Measurements from ENCODE around the gene SLC40A1. TPM values are rescaled to one million over a fixed set of nuclear protein-coding genes. Genes with fewer than 3 reads are reported as not detected.
A peak's percentile ranks its signal among the peaks of the same experiment; 100 is the strongest.
"Not testable (repeated sequence)": the region's sequence is repeated elsewhere in the genome, so short reads cannot be mapped to it uniquely, and the experiment has no call there.

SLC40A1 gene, protein sequence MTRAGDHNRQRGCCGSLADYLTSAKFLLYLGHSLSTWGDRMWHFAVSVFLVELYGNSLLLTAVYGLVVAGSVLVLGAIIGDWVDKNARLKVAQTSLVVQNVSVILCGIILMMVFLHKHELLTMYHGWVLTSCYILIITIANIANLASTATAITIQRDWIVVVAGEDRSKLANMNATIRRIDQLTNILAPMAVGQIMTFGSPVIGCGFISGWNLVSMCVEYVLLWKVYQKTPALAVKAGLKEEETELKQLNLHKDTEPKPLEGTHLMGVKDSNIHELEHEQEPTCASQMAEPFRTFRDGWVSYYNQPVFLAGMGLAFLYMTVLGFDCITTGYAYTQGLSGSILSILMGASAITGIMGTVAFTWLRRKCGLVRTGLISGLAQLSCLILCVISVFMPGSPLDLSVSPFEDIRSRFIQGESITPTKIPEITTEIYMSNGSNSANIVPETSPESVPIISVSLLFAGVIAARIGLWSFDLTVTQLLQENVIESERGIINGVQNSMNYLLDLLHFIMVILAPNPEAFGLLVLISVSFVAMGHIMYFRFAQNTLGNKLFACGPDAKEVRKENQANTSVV
- total RNA-seq (2014; rRNA removed; shearing (Covaris generic)) = 0.39 and 0.76 TPM in 2 replicates

DNA sequence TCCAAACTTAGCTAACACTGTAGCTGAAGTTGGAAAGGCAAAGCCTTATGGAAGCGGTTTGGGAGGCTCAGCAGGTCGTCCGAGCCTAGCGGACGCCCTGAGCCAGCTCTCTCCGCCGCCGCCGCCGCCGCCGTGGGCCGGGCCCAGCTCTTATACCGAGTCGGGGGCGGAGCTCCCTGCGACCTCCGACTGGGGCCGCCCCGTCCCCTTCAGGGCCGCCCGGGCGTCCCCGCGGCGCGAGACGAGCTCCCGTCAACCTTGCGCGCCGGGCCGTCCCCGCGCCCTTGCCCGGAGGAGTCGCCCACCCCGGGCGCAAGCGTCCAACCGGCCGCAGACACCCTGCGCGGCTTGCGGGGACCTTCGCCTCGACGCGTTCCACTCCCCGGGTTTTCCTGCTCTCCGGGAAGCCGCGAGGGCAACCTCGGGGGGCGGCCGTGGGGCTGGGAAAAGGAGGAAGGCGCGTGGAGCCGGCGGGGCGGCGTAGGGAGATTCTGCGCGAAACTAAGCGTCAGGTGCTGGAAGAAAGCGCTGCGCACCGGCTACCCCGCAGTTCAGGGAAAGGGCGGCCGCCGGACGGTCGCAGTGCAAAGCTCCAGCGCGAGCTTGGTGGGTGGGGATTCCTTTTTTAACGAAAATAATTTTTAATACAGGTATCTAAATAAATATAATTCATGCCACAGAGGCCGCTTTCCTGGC lies at the start of gene SLC40A1:
SLC40A1 (minus strand) TSS at position 129 of the 696 bp plus-strand sequence. CDS start 326 bp downstream, outside the sequence.
- DNase-seq (ENCODE audit: low read depth) = peak; percentile 40

DNA sequence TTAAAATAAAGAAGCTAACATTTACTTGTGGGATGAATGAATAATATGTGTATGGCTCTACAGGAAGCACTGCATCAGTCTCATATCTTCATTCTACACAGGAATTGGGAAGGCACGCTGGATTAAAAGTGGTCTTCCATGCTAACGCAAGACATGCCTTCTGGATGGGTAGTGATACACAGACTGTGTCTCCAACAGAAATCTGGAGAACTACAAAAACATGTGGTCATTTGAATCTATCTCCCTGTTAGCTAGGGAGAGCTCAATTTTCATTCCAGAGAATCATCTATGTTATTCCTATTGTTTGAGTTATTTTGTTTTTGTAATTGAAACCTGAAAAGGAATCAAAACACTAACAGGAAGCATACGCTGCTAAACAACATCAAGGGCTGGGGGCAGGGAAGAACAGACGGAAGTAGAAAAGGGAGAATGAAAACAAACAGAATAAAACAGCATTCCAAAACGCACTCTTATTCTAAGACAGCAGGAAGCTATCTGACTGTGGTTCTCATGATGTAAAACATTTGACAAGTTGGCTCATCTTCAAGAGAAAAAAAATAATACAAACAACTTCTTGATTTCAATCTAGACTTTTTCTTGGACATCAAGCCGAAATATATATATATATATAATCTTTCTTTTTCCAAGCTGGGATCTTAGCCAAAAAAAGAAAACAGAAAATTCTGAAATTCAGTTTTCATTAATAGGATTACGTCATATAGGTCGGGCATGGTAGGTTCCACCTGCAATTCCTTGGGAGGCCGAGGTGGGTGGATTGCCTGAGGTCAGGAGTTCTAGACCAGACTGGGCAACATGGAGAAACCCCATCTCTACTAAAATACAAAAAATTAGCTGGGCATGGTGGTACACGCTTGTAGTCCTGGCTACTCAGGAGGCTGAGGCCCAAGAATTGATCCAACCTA lies 49.2 kb upstream of the SLC40A1 start:
- no peak for DNase-seq (ENCODE audit: low read depth)

DNA sequence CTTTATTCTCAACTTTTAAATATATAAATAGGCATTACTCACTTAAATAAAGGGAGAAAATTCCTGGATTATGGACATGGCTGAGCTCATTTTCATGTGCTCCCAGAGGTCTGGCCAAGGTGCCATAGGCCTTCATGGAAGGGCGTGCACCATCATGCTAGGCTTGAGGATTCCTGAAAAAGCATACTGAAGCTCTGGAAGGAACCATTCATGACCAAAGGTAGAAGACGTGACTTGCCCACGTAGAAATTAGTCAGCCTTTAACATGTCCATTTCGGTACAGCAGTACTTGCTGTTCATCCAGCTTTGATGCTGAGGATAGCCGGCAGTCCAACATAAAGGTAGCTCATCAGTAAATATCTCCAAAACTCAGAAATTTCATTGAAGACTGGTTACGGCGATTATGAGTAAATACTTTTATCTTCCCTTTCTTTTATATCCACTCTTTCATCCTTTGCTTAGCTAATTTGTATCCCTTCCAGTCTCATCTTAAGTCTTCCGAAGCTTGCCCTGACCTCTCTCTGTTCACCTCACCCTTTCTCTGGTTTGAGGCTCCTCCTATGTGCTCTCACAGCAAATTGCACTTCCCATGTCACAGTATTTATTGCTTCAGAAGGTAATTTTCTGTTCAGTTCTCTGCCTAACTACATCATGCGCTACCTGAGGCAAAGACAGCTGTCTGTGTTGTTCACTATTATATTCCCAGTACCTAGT lies 48.4 kb upstream of the SLC40A1 start:
- no peak for DNase-seq (ENCODE audit: low read depth)

DNA sequence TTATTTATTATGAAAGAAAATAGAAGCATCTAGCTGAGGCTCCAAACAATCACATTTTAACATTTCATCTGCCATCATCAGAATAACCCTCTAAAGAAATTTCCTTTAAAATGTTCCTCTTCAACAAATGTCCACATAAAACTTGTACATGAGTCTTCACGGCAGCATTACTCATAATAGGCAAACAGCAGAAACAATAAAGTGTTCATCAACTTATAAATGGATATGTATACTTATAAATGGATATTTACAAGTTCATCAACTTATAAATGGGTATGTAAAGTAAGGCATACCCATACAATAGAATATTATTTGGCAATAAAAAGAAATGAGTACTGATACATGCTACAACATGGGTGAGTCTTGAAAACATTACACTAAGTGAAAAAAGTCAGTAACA lies 47.2 kb upstream of the SLC40A1 start:
- DNase-seq (ENCODE audit: low read depth) = no peak

DNA sequence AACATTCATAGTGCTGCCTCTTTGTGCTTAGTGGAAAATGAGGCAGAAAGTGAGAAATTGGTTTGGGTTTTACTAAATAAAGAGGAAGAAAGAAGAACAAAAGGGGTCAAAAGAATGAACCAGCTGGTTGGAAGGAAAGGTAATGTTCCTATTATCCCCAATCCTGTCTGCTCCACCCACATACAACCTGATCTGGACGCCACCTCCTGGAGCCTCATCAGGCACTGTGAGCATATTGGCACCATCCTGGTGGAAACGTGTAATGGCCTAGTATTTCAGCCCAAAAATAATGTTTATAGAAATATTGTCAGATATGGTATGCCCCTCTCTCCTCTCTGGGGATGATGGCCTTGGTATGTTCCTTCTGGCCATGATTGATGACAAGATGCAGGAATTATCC lies 45.0 kb upstream of the SLC40A1 start:
- no peak for DNase-seq (ENCODE audit: low read depth)

DNA sequence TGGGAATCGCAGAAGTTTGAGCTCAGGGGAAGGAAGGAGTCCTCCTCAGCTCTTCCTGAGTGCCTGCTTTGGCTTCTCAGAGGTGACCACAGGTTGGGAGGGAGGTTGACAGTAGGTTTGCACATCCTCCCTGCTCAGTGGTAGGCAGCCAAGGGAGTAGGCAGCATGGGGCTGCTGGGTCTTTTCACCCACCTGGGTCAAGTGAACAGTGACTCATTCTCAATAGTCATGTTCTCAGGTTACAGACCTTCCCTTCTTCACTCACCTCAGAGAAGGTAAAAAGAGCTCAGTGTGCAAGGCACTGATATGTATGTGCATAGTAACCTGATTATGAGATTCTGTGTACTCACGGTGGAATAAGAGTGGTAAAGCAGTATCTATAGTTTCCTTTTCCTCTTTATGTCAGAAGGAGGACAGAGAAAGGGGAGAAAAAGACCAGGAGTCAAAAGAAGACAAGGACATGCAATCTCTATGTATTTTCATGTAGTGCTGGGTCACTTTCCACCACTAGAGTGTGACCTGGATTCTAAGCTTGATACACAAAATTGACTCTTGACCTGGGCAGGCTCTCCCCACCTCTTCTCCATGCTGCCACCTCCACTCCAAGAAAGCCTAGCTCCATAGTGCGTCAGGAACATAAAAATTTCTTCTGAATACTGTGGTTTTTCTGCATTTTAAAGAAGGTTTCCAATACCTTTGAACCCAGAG lies 44.2 kb upstream of the SLC40A1 start:
- no peak for DNase-seq (ENCODE audit: low read depth)

DNA sequence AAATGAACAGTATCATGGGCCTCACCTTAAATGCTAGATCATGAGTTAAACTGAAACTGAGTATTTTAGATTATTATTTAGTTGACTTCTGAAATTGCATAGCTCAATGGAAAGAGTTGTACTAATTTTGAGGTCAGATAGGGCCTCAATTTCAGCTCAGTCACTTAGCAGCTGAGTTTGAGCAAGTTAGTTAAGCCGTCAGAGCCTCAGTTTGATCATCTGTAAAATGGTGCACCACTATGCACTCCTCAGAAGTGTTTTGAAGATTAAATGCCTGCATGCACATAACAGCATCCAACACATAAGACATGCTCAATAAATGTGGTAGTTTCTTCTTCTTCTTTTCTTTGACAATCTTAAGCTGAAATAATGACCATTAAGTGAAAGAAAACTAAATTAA lies 42.5 kb upstream of the SLC40A1 start:
- DNase-seq (ENCODE audit: low read depth) = no peak

DNA sequence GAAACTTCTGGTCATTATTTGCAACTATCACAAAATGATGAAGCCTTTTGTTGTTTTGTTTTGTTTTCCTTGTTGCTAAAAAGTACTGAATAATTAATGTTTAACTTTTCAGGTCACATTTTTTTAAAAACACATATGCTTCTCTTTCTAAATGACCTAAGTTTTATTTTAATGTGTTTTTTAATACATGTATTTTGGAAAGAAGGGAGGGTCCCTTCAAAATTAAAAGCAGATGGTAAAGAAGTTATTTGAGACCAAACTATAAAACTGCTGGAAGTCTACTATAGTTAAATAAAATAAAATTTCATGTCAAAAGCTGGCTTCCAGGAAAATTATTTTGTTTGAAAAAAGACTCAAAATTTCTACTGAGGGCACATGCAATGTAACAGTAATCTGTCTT lies 41.2 kb upstream of the SLC40A1 start:
- DNase-seq (ENCODE audit: low read depth) = no peak

DNA sequence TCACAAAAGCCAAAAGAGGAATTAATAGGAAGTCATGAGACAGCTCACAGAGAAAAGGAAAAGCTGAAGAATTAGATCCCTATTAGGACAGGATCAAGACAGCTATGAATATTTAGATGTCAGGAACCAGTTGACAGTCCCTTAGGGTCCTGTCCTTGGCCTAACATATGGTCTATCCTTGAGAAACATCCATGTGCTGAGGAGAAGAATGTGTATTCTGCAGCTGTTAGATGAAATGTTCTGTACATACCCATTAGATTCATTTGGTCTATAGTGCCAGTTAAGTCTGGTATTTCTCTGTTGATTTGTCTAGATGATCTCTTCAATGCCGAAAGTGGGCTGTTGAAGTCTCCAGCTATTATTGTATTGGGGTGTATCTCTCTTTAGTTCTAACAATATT lies 37.6 kb upstream of the SLC40A1 start:
- no peak for DNase-seq (ENCODE audit: low read depth)

DNA sequence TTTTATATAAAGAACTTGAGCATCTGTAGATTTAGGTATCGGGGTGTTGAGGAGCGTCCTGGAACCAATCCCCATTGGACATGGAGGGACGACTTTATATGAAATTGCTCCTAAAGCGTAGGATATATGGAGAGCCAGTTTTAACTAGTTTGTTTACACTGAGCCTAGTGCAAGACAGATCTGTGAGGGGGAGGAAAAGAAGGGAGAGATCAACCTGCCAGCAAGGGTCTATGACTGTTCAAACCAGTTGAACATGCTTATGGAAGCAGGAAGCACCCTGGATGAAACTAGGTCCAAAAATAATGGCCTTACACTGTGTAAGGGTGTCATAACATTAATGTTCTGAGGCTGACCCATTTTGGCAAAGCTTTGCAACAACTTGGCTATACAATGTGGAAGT lies 34.0 kb upstream of the SLC40A1 start:
- DNase-seq (ENCODE audit: low read depth) = no peak

DNA sequence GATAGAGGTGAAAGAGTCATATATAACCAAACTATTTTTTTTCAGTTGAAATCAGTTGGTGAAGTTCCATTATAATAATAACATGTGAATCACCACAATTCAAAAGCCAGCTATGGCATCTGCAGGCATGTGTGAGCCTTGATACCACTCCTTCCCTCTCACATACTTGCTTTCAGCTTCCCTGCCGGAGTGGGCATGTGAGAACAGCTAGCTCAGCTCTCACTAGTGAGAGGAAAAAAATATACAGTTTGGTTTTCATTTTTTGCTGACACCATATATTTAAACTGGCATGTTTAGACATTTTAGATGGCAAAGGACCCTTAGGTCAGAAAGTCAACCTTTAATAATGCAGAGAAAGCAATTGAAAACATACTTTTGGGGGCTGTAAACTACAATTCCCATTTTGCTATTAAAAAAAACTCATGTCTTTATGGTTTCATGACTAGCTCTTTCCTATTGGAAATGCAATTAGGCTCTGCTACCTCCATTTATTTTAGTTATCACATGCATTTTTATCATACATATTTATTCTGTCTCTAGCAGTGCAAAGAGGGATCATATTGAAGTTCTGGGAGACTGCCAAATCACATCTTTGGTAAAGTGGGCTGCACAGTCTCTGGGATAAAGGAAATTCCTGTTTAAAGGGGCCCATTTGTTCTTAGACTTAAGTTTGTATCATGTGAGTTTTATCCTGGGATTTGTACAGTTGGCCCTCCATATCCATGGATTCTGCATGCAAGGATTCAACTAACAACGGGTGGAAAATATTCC lies 33.2 kb upstream of the SLC40A1 start:
- DNase-seq (ENCODE audit: low read depth) = peak; percentile 33

DNA sequence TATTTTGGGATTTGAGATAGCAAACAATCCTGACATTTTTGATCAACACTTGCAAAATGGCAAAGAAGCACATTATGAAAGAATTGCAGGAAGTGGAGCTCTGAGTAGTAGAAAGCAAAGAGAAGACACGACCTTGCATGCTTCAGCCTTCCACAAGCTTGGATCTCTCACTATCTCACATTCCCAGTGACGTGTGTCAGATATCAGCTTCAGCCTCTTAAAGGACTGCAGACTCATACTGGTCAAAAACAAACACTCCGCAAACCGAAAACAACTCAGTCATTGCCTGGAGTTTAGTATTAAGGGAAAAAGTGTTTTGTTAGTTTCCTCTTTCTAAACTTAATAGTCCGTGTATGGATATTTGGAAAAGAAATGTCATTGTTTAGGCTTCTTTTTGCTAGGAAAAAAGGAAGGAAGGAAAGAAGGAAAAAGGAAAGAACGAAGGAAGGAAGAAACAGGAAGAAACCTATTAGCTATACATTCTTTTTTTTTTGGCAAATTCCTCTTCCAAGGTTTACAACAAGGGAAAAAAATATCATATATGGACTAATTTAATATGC lies 32.6 kb upstream of the SLC40A1 start:
- DNase-seq (ENCODE audit: low read depth) = peak; percentile 70

DNA sequence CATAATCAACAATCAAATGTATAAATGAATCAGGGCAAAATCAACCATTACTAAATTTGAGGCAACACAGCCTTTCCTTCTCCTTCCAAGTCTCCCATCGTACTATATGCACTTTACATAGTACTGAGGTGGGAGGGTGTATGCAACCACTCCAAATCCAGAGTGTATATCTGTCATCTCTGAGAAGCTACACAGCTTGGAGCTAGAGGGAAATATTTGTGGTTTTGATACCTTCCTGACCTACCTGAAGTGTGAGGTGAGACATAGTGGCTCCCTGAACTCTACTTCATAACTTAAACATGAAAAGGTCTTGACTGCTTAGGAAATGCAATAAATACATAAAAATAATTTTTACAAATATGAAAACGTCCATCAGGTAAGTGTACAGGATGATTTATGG lies 30.1 kb upstream of the SLC40A1 start:
- DNase-seq (ENCODE audit: low read depth) = no peak

DNA sequence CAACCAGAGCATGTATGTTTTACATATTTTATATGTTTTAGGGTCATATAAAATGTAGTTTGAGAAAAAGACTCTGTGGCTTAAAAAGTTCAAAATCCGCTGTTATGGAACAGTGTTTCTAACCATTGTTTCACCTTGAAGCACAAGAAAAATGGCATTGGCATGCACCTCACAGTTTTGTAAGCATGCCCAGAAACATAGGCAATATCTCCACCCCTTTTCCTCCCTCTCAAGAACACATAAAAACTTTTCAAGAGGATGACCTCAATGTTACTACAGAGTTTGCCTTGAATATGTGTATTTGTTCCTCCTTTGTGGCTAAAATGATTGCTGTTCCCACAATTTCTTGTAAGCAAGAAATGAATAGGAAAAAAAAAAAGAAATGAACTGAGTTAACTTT lies 29.3 kb upstream of the SLC40A1 start:
- DNase-seq (ENCODE audit: low read depth) = no peak

DNA sequence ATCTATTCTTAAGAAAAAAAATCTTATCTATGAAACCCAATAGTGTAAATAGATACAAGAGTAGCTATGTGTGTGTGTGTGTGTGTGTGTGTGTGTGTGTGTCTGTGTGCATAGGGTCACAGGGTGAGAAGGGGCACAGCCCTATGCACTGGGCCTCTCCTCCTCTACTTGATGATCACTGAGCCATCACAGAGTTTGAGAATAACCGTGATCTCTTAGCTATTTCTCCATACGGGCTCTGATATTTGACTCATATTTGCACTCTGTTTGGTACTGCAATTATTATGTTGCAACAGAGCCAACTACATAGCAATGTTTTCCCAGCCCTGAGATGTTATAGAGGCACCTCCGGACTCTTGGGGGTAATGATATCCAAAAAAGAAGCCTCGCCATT lies 28.8 kb upstream of the SLC40A1 start:
- no peak for DNase-seq (ENCODE audit: low read depth)

DNA sequence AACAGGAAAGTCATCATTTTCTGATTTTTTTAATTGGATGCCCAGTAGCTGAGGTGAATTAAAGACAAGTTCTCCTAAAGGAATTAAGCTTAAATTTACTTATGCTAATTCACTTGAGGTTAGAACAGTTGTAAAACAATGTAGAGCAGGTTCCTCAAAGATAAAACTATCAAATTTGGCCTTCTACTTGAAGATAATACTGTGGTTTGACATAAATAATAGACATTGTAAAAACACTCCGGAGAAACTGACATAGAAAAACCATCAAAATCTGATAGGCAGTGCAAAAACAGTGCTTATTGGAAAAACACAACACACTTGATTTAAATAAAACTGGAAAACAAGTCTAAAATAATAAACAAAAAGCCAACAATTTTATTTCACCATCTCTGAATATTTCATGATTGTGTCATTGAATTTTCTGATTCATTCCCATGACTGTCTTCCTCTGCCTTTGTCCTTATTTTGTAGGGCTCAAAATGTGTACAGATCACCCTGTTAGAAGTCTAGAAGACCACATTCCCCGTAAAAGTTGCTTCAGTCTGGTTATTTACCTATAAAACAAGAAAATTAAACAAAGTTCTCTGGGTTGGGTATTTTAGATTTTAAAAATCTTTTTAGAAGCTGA lies 28.3 kb upstream of the SLC40A1 start:
- peak; percentile 44 for DNase-seq (ENCODE audit: low read depth)

DNA sequence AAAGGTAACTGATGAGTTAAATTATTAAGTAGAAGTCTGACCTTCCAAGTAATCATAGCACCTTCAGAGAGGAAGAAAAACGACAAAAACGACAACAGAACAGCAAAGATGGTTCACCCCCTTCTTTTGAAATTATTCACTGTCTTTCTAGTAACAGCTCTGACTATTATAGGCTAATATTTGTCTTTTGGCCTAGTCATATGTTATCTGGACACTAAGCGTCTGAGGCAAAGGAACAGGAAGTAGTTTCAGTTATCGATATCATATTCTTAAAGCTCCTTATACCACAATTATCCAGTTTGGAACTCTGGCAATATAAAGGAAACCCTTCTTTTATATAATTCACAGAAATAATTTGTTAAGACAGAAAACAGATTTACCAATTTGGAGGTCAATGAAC lies 27.6 kb upstream of the SLC40A1 start:
- no peak for DNase-seq (ENCODE audit: low read depth)

DNA sequence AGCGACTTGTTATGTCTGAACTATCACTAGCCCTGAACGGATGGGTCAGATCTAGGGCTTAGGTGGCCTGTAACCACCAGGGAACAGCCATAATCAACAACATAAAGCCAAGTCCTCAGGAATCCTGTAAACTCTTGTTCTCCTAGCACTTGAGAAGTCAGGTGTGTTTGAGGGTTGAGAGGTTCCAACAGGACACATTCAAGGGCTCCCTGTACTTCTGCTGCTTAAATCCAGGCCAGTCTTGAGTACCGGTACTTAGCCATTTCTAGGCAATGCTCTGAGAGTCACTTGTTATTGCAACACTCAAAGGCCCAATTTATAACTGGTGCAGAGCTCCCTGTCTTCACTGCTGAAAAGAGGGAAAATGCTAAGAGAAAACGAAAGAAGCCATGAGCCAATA lies 21.6 kb upstream of the SLC40A1 start:
- DNase-seq (ENCODE audit: low read depth) = no peak

DNA sequence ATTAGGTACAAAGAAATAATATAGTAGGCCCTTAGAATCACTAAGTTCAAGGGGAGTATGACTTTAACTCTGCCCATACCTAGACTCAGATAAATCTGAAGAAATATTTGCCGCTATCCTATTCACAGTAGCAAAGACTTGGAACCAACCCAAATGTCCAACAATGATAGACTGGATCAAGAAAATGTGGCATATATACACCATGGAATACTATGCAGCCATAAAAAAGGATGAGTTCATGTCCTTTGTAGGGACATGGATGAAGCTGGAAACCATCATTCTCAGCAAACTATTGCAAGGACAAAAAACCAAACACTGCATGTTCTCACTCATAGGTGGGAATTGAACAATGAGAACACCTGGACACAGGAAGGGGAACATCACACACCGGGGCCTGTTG lies 21.1 kb upstream of the SLC40A1 start:
- DNase-seq (ENCODE audit: low read depth) = not testable (repeated sequence)
